GM18505 (cell line): Measurements from ENCODE around the gene PSG5.
"Not testable (repeated sequence)": the region's sequence is repeated elsewhere in the genome, so short reads cannot be mapped to it uniquely, and the experiment has no call there.

ENCODE experiments used
- ATAC-seq: cut with Tn5 transposase; IDR thresholded peaks from one replicate; pipeline ENCODE4 v1.9.1; 2021; ENCODE audit not compliant: unreplicated experiment
- POLR2A ChIP-seq: IDR thresholded peaks from 4 replicates; pipeline ENCODE4 v1.6.1; 2011; ENCODE audit warnings: borderline replicate concordance; ENCODE audit not compliant: insufficient read depth, insufficient read length; ENCODE audit errors: extremely low read depth

PSG5 gene

GRCh38 chr19:43126720-43127119, 59.6 kb downstream of the PSG5 start:
- TF ChIP-seq POLR2A: no peak
- no peak for ATAC-seq

GRCh38 chr19:43124360-43124759, 62.0 kb downstream of the PSG5 start:
- ATAC-seq: no peak
- no peak for TF ChIP-seq POLR2A

GRCh38 chr19:43120433-43121026, 65.8 kb downstream of the PSG5 start:
- ATAC-seq: not testable (repeated sequence)

GRCh38 chr19:43119526-43119925, 66.8 kb downstream of the PSG5 start:
- ATAC-seq: not testable (repeated sequence)
